ENCODE results near the gene ERGIC2.
"Not testable (repeated sequence)": the region's sequence is repeated elsewhere in the genome, so short reads cannot be mapped to it uniquely, and the experiment has no call there.

The ERGIC2 gene

GRCh38 chr12:29380536-29381523, at the start of gene ERGIC2:
Gene ERGIC2, minus strand, starts transcription at chr12:29381172. Its CDS starts 9,539 bp downstream, at chr12:29371633.
- peak; percentile 74 to 89 for DNase-seq (ENCODE audit: low read depth in 2 of 2)

- no peak for DNase-seq (ENCODE audit: low read depth in 2 of 2)
Measured at GRCh38 chr12:29430716-29431044, 49.7 kb upstream of the ERGIC2 start.

GRCh38 chr12:29429999-29430715, 49.2 kb upstream of the ERGIC2 start:
- no peak for DNase-seq (ENCODE audit: low read depth in 2 of 2)

GRCh38 chr12:29428633-29429032, 47.7 kb upstream of the ERGIC2 start:
- DNase-seq (ENCODE audit: low read depth in 2 of 2), result no peak

GRCh38 chr12:29427964-29428363, 47.0 kb upstream of the ERGIC2 start:
- no peak for DNase-seq (ENCODE audit: low read depth in 2 of 2)

GRCh38 chr12:29426498-29426897, 45.5 kb upstream of the ERGIC2 start:
- DNase-seq (ENCODE audit: low read depth in 2 of 2), result no peak

GRCh38 chr12:29425722-29426121, 44.8 kb upstream of the ERGIC2 start:
- DNase-seq (ENCODE audit: low read depth in 2 of 2), result no peak

- DNase-seq (ENCODE audit: low read depth in 2 of 2), result no peak
Measured at GRCh38 chr12:29416748-29417147, 35.8 kb upstream of the ERGIC2 start.

- no peak for DNase-seq (ENCODE audit: low read depth in 2 of 2)
Measured at GRCh38 chr12:29415111-29415510, 34.1 kb upstream of the ERGIC2 start.

GRCh38 chr12:29414368-29414767, 33.4 kb upstream of the ERGIC2 start:
- DNase-seq (ENCODE audit: low read depth in 2 of 2), result no peak

- DNase-seq (ENCODE audit: low read depth in 2 of 2), result no peak
Measured at GRCh38 chr12:29405561-29405960, 24.6 kb upstream of the ERGIC2 start.

GRCh38 chr12:29403991-29404390, 23.0 kb upstream of the ERGIC2 start:
- no peak for DNase-seq (ENCODE audit: low read depth in 2 of 2)

- DNase-seq (ENCODE audit: low read depth in 2 of 2), result no peak
Measured at GRCh38 chr12:29402437-29402836, 21.5 kb upstream of the ERGIC2 start.

GRCh38 chr12:29398495-29398894, 17.5 kb upstream of the ERGIC2 start:
- no peak for DNase-seq (ENCODE audit: low read depth in 2 of 2)

GRCh38 chr12:29396774-29397173, 15.8 kb upstream of the ERGIC2 start:
- no peak for DNase-seq (ENCODE audit: low read depth in 2 of 2)

GRCh38 chr12:29395356-29395755, 14.4 kb upstream of the ERGIC2 start:
- no peak for DNase-seq (ENCODE audit: low read depth in 2 of 2)

GRCh38 chr12:29390419-29390818, 9.4 kb upstream of the ERGIC2 start:
- peak in 1 of 2 donors; percentile 19 for DNase-seq (ENCODE audit: low read depth in 2 of 2)

GRCh38 chr12:29389295-29389919, 8.4 kb upstream of the ERGIC2 start:
- no peak for DNase-seq (ENCODE audit: low read depth in 2 of 2)

GRCh38 chr12:29386084-29386680, 5.2 kb upstream of the ERGIC2 start:
- not testable (repeated sequence) for DNase-seq (ENCODE audit: low read depth in 2 of 2)

GRCh38 chr12:29385194-29385593, 4.2 kb upstream of the ERGIC2 start:
- DNase-seq (ENCODE audit: low read depth in 2 of 2), result not testable (repeated sequence)

GRCh38 chr12:29382251-29382650, 1.3 kb upstream of the ERGIC2 start:
- DNase-seq (ENCODE audit: low read depth in 2 of 2), result no peak

GRCh38 chr12:29376118-29376517, 4.9 kb downstream of the ERGIC2 start:
- no peak for DNase-seq (ENCODE audit: low read depth in 2 of 2)

All from stimulated activated CD8-positive, alpha-beta memory T cell treated with anti-CD3 and anti-CD28 coated beads, Interleukin-15, amount 100 ng/mL, for 4 hours (primary cell).